LNCAP (cell line): Measurements from ENCODE around the gene KLHL13.

Experiments used
- TF ChIP-seq, protein P1 (sequence below): fragments of 450-650 bp; IDR thresholded peaks from 2 replicates; pipeline ENCODE4 v1.5.1; 2017; ENCODE audit warnings: mild to moderate bottlenecking

KLHL13 gene

DNA sequence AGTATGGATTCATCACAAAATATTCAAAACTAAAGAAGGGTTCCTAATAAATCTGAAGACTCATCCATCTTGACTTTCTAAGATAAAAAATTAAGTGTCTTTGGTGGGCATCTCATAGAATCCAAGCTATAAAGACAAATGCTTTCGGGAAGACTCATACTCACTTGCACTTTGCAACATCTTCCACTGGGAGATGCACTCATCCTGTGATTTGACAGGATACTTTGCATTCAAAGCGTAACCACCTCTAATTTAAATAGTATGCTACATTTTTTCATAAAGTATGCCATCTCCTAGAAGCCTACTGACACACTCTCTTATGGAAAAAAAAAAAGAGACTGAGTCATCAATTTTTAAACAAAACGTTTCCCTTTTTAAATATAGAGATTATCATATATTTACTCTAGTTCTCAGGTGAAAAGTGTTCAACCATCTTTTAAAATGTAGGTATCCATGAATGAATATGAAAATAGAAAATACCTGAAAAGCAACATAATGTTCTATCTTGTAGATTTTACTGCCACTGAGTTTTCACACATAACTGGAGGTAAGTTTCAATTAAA, 119.6 kb downstream of the KLHL13 start:
- TF ChIP-seq, protein P1, sequence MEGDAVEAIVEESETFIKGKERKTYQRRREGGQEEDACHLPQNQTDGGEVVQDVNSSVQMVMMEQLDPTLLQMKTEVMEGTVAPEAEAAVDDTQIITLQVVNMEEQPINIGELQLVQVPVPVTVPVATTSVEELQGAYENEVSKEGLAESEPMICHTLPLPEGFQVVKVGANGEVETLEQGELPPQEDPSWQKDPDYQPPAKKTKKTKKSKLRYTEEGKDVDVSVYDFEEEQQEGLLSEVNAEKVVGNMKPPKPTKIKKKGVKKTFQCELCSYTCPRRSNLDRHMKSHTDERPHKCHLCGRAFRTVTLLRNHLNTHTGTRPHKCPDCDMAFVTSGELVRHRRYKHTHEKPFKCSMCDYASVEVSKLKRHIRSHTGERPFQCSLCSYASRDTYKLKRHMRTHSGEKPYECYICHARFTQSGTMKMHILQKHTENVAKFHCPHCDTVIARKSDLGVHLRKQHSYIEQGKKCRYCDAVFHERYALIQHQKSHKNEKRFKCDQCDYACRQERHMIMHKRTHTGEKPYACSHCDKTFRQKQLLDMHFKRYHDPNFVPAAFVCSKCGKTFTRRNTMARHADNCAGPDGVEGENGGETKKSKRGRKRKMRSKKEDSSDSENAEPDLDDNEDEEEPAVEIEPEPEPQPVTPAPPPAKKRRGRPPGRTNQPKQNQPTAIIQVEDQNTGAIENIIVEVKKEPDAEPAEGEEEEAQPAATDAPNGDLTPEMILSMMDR: peak; percentile 74

DNA sequence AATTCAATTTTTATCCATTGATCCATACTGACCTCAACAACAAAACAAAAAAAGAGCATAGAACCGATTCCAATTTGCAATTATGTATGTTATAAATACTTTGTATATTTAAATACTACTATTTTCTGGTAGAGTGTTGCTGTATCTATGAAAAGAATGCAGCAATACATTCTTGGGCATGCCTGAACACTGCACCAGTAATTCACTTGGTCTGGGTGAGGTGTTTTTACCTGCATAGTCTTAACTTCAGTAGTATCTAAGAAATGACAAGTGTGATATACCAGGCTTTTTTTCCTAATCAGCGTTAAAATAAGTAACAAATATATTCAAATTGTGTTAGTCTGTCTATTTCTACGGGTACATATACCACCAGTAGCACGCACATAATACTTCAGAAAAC, 120.2 kb downstream of the KLHL13 start:
- TF ChIP-seq, protein P1: no peak

DNA sequence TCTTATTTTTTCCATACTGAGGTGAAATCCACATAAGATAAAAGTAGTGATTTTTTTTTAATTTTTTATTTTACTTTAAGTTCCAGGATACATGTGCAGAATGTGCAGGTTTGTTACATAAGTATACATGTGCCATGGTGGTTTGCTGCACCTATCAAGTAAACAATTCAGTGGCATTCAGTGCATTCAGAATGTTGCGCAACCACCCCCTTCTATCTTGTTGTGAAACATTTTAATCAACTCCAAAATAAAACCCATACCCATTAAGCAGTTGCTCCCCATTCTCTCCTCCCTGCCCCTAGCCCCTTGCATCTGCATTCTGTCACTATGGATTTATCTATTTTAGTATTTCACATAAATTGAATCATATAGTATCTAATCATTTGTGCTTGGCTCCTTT, 121.2 kb downstream of the KLHL13 start:
- TF ChIP-seq, protein P1: no peak

DNA sequence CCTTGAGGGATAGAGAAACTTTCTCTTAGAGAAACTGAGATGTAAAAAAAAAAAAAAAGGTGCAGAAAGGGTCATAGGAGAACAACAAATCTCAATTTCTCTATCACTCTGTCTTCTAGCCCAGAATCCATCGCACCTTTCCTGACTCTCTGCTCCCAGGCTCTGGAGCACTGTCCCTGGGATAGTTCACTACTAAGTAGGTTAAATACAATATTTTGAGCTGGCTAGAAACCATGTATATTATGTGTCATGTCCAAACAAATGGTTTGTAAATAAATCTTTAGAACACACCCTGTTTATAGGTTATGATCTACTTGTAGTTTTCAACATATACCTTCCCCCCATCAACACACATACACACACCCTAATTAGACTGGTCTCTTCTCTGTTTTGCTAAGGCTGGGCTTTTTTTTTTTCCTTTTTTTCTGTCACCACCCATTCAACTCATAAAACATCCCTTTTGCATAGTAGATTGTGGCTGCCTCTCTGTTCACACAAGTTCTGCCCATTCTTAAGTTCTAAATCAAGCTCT, 124.4 kb downstream of the KLHL13 start:
- TF ChIP-seq, protein P1: no peak

DNA sequence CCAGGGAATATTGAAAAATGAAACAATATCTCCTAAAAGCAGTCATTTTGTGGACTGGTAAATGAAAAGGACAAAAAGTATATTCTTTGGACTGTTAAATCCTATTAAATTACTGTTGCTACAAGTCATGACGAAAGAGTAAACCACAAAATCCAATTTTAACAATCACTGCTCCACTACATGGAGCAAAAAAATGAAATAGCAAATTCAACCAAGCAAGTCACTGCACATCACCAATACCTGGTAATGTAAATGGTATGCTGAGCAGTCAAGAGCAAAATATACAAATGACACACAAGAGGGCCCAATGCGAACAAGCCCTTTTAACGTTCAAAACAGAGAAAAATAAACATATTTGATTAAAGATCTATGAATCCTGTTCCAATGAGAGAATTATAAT, 126.2 kb downstream of the KLHL13 start:
- TF ChIP-seq, protein P1: no peak

DNA sequence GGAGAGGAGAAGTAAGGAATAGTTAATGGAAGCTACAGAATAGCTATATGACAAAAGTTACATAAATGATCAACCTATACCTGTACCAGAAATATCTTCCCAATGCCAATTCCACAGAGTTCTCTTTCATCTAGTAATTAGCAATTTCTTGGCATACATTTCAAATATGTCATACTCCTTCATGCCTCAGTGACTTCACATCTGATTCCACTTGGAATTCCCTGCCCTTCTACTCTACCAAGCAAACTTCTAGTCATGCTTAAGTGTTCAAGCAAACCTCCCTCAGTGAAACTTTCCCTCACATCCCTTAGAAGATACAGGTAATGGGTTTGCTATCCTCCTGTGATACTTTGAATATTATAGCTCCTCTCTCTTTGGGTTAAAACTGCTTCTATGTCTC, 127.1 kb downstream of the KLHL13 start:
- TF ChIP-seq, protein P1: no peak

DNA sequence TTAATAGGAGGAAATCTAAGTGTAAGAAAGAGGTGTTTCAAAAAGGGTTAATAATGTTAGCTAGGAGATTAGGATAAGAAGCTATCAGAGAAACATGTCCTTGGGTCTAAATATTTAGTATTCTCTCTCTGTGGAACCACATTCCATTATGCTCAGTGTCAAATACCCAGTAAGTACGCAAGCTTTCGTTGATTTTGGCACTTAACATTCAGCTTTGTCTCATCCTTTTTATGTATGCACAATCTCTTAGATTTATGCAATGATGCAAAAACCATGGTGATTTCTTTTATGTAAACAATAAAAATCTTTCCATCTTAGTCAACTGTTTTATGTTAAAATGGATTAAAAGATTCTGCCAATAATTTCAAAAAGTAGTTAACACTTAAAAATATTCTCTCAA, 129.2 kb downstream of the KLHL13 start:
- TF ChIP-seq, protein P1: no peak

DNA sequence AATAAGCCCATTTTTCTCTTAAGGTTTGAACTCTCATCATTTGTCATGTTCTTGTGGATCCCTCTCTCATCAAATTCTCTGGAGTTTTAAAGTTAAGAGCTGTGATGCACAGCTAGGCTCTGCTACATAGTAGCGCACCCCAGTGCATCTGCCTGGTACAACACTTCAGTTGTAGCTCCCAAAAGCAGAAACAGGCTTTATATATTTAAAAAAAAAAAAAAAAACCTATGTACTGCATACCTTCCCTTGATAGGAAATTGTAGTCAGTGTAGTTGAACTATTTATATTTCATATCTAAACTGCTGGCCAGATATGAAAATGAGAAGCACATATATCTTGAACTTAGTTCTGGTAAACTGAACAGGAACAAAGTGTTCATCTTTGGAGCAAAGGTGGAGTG, 131.4 kb downstream of the KLHL13 start:
- TF ChIP-seq, protein P1: no peak
